KBM-7 (cell line): Measurements from ENCODE around the gene SLC30A9.

ENCODE experiments used
- DNase-seq: peaks from one replicate; pipeline ENCODE4 v3.0.0-alpha.2; 2015
- in situ Hi-C: fragments of 300-500 bp; cut with MboI; formaldehyde crosslinking; loops from 2 replicates; pipeline ENCODE4 v1.14.3; 2020; ENCODE audit warnings: low sequenced_read_pairs, low pct_unique_long_range_greater_than_20kb, mixed read lengths

The SLC30A9 gene

DNA sequence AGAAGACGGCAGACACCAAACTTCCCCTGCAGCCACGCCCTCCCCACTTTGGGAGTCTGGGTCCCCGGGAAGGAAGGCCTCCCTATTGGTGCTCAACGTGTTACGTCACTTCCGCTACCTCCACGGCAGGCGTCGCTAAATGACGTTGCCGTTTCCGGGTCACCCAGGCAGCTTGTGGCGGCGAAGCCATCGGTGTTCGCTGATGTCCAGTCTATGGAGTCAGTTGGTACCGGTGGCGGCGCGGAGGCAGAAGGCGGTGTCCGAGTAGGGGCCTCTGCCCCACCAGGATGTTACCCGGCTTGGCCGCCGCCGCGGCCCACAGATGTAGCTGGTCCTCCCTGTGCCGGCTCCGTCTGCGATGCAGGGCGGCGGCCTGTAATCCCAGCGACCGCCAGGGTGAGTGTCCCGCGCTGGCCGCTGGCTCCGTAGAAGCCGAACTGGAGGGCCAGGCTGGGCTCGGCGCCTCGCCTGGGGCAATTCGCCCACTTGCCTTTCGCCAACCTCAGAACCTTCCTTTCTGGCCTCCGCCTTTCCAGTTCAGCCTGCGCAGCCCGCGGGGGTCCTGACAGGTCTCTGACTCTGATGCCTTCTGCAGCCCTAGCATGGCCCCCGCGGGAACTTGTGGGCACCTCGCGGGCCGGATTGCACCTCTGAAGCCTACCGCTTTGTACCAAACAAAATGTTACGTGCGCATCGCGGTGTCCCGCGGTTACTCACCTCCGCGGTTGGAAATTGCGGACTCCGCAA, at the start of gene SLC30A9:
TSS of gene SLC30A9 (plus strand) at position 166 of the 747 bp plus-strand sequence. CDS start at position 288, 122 bp downstream.
- DNase-seq, result peak; percentile 94
- in situ Hi-C loops, result no loop called here

DNA sequence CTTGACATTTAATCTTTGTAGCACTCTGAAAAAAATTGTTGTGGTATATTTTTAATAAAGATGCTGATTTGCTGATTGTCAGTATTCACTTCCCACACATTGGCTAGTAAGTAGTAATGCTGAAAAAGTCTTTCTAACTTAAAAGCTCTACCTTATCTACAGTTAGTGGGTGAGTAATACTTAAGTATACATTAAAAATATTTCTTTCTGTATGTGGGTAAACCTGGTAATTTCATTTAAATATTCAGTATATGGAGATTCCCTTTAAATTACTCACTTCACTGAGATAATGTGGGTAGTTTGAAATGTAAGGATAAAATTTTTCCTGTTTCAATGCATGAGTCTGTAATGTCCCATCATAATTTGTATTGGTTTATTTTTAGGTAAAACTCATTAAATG, 49.5 kb upstream of the SLC30A9 start:
- in situ Hi-C loops, result no loop called here
- DNase-seq, result no peak

DNA sequence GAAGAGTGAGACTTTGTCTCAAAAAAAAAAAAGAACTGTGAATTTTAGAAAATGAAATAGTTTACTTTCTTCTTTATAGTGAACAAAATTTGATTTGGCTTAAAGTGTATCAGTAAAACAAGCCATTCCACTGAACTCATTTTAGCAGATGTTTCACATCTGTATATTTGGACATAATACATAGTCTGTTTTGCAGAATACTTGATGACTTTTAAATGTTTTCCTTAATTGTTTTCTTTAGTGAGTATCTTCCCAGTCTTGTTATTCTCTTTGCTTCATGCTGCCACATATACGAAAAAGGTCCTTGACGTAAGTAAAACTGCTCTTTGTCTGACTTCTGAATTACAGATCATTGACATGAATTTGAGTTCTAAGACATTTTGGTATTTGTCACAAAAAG, 46.8 kb upstream of the SLC30A9 start:
- in situ Hi-C loops, result no loop called here
- DNase-seq, result no peak

DNA sequence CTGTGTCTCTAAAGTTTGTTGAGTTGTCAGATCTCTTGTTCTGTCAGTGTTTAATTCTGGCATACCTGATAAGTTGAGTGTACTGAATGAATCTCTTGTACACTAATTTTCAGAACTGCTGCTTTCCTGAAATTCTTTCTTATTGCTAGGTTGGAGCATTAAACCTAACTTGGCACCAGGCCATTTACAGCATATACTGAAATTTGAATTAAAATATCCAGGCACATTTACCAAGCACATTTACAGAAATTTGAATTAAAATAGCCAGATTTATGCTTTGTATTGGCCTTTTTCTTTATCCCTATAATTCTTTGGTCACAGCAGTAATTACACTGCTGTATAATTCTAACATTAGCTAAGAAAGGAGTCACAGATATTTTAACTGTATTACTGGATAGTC, 46.2 kb upstream of the SLC30A9 start:
- in situ Hi-C loops, result no loop called here
- DNase-seq, result no peak

DNA sequence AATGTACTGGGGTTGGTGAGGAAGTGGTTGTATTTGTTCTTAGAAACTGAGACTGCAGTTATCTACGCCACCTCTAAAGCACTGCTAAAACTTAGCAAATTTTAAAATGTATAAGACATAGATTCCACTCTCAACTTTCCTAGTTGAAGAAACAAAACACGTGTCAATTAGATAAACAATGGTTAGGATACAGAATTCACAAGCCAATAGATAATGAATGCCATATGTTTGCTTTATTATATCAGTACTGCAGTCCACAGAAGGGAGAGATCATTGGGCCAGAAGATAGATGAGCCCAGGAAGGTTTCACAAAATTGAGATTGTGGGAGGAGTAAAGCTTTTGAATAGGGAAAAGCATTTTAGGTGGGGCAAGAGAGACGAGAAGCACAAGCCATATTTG, 40.8 kb upstream of the SLC30A9 start:
- no peak for DNase-seq
- in situ Hi-C loops, result no loop called here

DNA sequence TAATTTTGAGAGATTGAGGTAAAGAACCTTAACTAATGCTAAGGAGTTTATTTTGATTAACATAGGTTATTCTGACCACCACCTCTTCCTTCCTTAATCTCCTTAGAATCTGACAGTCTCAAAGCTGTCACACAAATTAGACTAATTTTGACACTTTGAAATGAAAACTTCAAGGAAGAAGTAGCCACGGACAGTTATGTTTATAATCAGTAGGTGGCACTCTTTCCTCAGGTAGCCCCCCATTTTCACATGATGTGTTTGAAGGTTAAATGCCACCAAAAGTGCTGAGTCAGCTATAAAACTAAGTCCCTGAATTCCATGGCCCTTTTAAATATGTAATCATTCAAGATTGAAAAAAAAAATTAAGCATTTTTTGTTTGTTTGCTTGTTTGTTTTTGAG, 32.7 kb upstream of the SLC30A9 start:
- peak; percentile 74 for DNase-seq
- in situ Hi-C loops, result no loop called here

DNA sequence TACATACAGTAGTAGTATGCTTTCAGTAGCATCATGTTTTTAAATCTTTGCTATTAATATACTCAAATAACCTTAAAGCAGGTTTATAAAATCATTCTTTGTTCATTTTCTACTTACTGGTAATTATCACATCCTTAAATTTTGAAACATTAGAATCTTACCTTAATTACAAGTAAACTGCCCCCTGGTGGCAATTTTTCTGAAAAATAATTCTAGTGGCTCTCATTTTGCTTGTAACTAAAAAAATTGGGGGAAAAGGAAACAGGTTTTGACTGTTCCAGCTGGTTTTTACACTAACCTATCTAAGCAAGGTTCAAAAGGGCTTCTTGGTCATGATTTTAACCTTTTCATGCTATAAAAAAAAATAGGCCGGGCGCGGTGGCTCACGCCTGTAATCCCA, 27.2 kb upstream of the SLC30A9 start:
- in situ Hi-C loops, result no loop called here

DNA sequence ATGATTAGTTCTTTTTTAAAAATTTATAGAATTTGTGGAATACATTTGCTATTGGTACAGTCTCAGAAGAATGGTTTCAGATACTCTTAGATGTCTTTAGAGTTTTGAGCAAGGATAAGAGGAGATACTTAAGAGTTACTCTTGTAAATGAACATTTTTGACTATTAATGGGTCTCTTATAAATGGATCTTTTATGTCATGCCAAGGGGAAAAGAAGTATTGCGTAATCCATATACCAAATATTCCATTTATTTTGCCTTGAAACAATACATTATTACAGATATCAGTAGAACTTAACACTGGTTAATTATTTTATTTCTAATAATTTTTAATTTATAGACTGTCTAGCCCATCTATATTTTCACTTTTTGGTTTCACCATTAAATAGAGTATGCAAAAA, 25.9 kb upstream of the SLC30A9 start:
- in situ Hi-C loops, result no loop called here
- DNase-seq, result no peak

More for the DNA sequence above, 27.2 kb upstream of the SLC30A9 start:
- DNase-seq, result peak; percentile 69

DNA sequence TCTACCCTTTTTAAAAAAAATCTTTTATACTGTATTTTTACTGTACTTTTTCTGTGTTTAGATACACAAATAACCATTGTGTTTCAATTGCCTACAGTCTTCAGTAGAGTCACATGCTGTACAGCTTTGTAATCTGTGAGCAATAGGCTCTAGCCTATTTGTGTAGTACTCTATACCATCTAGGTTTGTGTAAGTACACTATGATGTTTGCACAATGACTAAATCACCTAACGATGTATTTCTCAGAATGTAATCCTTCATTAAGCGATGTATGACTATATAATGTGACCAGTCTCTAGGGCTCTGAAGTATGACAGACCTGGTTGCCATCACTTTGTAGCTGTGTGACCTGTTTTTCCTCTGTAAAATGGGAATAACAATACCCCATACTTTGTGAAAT, 22.9 kb upstream of the SLC30A9 start:
- in situ Hi-C loops, result no loop called here
- DNase-seq, result no peak

DNA sequence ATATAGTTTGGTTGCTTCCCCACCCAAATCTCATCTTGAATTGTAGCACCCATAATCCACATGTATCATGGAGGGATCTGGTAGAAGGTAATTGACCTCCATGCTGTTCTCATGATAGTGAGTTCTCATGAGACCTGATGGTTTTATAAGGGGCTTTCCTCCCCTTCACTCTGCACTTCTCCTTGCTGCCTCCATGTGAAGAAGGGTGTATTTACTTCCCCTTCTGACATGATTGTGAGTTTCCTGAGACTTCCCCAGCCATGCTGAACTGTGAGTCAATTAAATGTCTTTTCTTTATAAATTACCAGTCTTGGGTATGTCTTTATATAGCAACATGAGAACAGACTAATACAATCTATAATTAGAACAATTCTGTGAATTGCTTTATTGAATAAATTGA, 20.7 kb upstream of the SLC30A9 start:
- in situ Hi-C loops, result no loop called here
- peak; percentile 39 for DNase-seq

DNA sequence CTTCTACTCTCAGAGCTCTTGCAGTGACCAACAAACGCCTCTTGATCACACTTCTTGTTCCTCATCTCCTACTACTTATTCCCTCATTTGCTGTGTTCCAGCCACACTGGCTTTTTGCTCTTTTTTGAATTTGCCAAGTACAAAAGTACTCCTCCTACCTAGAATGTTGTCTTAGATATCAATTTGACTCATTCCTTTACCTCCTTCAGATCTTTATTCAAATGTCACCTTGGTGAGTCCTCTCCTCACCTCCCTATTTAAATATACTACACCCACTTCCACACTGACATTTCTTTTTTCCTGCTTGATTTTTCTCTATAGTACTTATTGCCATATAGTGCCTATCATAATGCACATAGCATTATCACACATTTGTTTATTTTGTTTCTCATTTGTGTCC, 15.0 kb upstream of the SLC30A9 start:
- in situ Hi-C loops, result no loop called here
- DNase-seq, result no peak

DNA sequence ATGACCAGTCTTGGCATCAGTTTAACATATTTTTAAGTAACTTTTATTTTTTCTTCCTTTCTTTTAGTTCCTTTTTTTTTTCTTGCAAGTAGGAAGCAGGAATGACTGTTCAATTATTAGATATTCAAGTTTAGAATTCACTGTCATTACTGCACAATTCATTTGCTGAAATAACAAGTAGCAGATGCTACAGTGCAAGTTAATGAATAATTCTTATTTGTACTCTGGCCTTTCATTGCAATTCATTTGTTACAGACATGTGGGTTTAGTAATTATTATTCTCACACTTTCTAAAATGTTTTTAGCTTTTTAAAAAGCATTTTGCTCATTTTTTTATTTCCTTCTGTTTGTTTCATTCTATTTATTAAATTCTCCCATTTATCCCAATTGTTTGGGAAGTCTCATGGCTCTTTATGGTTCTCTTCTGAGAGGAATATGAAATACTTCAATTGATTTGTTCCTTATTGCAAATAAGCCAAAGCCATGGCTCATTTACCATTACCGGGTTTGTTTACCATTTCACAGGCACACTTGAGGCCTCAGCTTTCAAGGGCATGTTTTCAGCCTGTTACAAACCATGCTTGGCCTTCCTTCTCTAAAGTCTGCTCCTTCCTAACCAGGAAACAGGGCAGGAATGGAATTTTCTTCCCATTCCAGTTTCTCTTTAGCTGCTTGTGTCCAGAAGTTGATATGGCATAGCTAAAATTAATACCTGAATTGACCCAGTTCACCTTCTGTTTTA, 13.4 kb upstream of the SLC30A9 start:
- DNase-seq, result no peak
- in situ Hi-C loops, result no loop called here

DNA sequence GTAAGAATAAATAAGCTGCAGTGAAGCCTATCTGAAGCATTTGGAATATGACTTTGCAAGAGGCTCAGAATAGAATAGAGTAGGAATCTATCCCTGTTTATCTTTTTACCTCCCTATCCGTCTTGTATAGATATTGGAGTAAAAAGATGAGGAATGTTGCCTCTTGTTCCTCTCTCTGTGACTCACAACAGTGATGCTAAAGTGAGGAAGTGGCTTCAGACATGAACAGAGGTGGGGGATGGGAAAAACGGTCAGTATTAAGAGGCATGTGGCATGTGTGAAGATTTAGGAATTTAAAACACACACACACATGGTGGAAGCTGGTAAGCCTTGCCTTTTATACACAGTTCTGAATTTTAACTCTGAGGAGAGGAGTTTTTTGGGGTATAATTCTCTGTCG, 12.6 kb upstream of the SLC30A9 start:
- peak; percentile 49 for DNase-seq
- in situ Hi-C loops, result no loop called here

DNA sequence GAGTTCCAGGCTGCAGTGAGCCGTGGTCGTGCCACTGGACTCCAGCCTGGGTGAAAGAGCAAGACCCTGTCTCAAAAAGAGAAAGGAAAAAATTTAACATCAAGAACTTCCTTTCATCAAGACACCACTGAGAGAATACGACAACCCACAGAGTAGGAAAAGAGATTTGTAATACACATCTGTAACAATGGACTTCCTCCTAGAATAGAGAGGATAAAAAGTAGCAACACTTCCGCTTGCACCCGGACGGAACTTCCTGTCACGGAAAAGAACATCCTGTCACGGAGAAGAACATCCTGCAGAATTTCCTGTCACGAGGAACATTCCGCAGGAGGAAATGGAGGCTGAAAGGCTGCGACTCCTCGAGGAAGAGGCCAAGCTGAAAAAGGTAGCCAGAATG, 8.9 kb upstream of the SLC30A9 start, which contains the start of gene DCAF4L1:
TSS of gene DCAF4L1 (plus strand) at position 301 of the 400 bp plus-strand sequence. CDS start at position 338, 37 bp downstream.
- in situ Hi-C loops, result no loop called here
- no peak for DNase-seq

DNA sequence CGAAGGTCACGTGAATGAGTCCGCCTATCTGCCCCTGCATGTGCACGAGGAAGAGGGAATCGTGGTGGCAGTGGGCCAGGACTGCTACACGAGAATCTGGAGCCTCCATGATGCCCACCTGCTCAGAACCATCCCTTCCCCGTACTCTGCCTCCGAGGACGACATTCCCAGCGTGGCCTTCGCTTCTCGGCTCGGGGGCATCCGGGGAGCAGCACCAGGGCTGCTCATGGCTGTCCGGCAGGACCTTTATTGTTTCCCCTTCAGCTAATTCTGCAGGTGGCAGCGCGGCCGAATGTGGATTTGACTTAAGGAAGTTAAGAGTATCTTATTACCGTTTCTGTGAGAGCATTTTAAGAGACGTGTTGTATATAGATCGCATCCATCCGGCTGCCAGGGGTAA, 7.6 kb upstream of the SLC30A9 start:
- in situ Hi-C loops, result no loop called here
- no peak for DNase-seq

DNA sequence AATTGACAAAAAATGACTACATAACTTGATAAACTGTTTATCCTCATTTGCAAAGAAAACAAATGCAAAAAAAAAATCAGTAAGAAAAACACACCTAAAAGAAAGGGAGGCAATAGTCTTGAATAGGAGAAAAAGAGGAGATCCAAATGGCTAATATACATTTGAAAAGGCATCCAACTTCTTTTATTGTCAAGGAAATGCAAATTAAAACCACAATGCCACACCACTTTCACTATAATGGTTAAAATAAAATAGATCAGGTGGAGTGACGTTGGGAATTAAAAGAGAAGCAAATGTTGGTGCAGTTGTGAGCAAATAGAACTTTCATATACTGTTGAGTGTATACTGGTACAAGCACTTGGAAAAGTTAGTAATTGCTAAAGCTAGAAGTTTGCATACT, 5.2 kb upstream of the SLC30A9 start:
- no peak for DNase-seq
- in situ Hi-C loops, result no loop called here

DNA sequence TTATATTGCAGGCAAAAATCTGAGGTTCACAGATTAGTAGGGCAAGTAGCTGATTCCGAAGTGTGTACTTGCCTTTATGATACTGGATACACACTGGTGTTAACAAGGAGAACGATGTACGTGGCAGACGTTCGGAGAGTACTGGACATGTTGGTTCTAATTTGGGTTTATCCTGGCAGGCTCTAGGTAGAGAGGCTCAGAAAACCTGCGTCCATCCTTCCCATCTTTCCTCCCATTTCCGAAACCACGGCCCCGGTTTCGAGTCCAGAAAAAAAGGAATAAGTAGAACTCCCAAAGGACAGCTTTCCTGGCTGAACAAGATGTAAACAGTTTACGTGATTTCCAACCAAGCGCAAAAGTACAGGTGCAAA, 351 bp upstream of the SLC30A9 start:
- no peak for DNase-seq
- in situ Hi-C loops, result no loop called here

DNA sequence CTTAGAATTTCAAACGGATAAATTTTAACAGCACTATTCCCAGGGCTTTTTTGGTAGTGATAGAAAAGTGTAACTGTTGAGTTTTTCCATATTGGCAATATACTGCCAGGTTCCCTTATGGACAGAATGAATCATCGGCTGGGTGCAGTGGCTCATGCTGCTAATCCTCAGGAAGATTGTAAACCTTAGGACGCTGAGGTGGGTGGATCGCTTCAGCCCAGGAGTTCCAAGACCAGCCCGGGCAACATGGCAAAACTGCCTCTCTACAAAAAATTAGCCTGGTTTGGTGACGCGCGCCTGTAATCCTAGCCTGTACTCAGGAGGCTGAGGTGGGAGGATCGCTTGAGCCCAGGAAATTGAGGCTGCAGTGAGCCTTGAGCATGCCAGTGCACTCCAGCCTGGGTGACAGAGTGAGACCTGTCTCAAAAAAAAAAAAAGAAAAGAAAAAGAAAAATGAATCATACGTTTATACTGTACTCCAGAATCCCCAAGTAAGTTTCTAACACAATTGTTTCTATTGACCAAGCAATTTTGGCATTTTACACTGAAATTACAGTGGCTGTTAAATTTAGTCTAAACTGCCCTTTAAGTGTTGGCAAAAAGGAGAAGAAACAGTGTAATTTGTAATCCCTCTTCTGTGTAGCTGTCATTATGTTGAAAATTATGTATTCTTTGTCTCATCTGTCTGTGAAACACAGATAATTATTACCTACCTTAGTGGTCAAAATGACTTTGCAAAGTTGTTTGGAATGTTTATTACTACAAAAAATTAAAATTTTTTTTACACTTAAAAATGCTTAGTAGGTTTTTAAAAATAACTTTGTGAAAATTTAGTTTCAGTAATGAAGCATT, 1.8 kb downstream of the SLC30A9 start:
- in situ Hi-C loops, result no loop called here
- DNase-seq, result peak; percentile 17

DNA sequence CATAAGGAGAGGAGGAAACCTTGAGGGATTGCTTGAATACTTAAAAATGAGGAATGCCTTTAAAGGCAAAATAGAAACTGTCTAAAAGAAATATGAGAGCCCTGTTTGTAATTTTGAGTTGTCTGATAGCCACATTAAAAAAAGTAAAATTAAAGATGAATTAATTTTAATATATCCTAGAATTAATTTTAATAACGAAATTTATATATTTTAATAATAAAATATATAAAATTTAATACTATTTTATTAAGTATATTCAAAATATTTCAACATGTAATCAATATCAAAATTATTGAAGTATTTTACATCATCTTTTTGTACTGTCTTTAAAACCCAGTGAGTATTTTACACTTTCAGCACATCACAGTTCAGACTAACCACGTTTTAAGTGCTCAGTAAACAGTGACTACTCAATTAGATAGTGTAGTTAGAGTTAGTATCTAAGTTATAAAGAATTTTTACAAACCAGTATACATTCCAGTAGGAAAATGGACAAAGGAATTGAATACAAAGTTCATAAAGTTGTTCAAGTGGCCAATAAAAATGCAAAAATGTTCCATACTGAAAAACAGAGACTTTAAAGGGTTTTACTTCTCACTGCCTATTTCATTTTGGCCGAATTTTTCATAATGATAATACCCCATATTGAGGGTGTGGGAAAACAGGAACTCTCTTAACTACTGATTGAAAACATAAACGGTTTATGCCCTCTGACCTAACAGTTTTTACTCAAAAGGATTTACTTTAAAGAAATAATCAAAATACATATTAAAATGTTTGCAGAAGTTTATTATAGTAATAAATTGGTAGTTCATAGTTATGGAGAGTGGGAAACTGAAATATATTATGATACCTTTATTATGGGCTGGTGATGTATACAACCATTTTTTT, 2.9 kb downstream of the SLC30A9 start:
- peak; percentile 14 for DNase-seq
- in situ Hi-C loops, result no loop called here
